ENCODE measurements around the gene CEP290.
"Not testable (repeated sequence)": the region's sequence is repeated elsewhere in the genome, so short reads cannot be mapped to it uniquely, and the experiment has no call there.

CEP290 gene

GRCh38 chr12:88139711-88140110 is 2.2 kb downstream of the CEP290 start:
- not testable (repeated sequence) for DNase-seq

DNA sequence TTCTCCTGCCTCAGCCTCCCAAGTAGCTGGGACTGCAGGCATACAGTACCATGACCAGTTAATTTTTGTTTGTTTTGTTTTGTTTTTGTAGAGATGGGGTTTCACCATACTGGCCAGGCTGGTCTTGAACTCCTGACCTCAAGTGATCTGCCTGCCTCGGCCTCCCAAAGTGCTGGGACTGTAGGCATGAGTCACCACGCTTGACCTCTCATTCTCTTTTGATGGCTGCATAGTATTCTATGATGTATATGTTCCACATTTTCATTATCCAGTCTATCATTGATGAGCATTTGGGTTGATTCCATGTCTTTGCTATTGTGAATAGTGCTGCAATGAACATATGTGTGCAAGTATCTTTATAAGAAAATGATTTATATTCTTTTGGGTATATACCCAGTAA is 8.7 kb downstream of the CEP290 start:
- not testable (repeated sequence) for DNase-seq

DNA sequence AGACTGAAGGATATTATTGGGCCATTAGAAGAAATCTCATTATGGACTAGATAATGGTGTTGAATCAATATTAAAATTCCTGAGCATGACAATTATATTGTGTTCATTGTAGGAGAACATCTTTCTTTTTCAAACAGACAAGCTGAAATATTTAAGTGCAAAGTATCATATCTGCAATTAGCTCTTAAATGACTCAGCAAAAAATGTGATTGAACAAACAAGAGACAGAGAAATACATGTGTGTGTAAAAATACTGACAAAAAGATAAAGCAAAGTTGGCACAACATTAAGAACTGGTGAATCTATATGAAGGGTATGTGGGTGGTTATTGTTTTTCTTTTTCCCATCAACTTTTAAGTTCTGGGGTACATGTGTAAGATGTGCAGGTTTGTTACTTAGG is 9.5 kb downstream of the CEP290 start:
- DNase-seq, result no peak

GRCh38 chr12:88127855-88128254 is 14.0 kb downstream of the CEP290 start:
- no peak for DNase-seq

GRCh38 chr12:88127099-88127498 is 14.8 kb downstream of the CEP290 start:
- no peak for DNase-seq

DNA sequence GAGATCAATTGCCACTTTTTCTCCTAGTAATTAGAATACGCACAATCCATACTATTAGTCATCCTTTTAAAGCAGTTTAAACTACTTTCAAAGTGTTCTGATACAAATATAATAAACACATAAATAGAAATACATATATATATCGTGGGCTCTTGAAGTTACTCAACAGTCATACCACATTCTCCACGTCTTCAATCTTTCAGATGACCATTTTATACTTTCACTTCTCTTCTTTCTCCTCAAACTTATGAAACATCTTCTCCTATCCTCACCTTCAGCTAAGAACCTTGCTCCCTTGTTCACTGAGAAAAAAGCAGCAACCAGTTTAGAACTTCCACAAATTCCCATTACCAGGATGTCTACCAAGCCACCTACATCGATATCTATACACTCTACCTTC is 19.2 kb downstream of the CEP290 start:
- DNase-seq, result no peak

DNA sequence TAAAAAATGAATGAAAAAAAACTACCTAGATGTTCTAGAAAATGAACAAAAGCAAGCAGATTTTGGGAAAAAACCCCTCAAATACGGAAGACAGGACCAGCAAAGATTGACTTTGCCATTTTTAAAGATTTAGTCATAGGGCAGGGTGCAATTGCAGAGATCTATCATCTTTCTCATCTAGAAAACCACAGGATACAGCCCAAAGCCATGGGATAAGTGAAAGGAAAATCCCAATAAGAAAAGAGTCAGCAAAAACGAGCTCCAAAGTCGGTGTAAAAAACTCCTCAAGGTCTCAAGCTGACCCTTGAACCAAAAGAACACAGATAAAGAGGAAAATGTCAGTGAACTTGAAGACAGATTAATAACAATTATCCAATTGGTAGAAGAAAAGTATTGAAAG is 28.0 kb downstream of the CEP290 start:
- no peak for DNase-seq

DNA sequence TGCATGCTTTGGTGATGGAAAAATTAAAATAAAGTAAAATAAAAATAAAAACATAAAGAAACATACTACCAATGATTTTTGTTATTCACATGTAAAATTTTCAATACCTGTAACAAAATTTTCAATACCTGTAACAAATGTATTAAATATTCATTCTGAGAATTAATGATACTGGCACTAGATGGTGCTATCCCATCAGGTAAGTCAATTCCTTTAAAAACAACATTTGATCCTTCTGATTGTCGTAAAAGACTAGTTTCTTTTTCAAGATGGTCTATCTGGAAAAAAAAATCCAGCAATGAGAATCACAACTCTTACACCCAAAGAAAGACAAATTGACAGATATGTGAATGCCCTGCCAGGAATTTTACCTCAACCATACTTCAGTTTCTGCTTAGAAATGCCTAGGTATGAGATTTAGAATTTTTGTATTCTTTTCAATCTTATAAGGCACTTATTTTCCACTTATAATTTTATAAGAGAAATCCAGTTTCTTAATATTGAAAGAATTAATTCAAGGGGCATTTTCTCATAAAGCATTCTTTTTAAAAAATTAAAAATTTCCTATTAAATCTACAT is 30.7 kb downstream of the CEP290 start:
- no peak for DNase-seq

DNA sequence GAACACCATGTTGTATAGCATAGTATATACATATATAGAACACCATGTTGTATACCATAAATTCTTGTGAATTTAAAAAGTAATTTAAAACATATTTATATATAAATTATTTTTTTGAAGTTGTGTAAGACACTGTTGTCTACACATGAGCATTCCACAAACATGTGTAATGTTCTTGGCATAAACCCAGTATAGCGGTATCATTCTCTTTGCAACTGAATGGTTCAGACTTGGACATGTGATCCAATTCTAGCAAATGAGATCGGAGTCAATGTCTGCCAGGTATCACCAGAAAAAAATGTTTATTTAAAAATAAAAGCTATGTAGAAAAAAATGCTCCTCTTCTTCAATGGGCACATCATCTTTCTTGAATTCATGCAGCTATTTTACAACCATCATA is 33.9 kb downstream of the CEP290 start:
- no peak for DNase-seq

DNA sequence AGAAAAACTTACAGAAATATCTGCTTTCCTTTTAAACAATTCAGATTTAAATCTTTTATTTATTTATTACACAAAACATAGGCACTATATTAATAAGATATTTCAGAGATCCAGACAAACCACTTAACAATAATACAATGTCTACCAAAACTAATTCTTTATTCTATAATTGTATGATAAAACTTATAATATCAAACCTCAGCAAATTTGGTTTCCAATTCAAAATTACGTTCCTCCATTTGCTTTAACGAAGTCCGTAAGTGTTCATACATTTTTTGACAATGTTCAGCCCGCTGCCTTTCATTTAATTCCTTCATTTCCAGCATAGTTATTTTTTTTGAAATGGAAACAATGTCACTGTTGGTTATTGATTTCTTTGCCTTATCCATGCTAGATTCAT is 48.3 kb downstream of the CEP290 start:
- no peak for DNase-seq

DNA sequence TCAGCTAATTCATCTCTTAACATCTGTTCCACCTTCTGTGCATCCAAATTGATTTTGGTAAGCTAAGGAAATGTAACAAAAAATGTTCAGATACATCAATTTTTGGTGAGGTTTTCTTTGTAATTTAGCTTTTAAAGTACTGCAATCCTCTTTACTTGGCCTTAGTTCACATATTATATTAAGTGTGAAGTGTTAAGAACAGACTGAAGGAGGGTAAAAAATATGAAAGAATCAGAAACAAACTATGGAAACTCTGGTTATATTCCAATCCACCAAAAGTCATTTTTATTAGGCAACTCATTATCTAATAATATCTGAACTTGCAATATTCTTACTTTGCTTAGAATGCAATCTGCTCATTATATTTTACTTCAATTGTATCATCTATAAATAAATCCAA is 49.1 kb downstream of the CEP290 start:
- DNase-seq, result no peak

DNA sequence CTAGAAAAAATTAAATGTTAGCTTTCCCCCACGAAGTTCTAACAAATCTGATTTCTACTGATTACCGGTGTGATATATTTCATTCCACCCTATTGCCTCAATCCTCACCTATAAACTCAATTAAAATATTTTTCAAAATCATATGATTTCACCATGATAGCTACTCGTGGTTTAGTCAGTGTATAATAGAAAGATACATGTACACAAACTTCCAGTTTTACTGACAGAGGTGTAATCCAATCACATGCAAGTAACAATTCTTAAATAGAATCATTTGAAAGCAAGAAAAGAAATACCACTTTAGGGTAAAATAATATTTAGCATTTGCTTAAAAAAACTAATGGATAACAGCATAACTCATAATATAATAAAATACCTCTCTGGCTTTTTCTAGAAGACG is 57.7 kb downstream of the CEP290 start:
- DNase-seq, result no peak

DNA sequence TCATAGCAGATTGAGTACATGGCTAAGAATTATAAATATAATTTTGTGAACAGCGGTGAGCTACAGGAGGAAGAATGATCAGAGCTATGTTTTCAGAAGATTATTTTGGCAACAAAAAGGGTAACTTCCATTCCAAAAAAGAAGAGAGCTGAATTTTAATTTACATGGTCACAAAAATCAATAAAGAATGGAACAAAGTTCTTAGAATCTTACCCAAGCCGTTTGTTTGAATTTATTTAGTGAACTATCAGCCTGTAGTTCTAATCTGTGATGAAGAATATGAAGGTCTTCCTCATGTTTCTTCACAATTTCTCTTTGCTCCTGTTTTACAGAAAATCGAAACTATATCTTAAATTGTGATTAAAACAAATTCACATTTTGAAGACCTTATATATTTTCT is 58.3 kb downstream of the CEP290 start:
- DNase-seq, result no peak

- DNase-seq, result no peak
These were observed 60.6 kb downstream of the CEP290 start for GRCh38 chr12:88081247-88081646.

GRCh38 chr12:88067301-88067700 is 74.6 kb downstream of the CEP290 start:
- DNase-seq, result no peak

GRCh38 chr12:88063375-88063774 is 78.5 kb downstream of the CEP290 start:
- no peak for DNase-seq

- no peak for DNase-seq
These were observed 79.4 kb downstream of the CEP290 start for GRCh38 chr12:88062474-88062873.

DNA sequence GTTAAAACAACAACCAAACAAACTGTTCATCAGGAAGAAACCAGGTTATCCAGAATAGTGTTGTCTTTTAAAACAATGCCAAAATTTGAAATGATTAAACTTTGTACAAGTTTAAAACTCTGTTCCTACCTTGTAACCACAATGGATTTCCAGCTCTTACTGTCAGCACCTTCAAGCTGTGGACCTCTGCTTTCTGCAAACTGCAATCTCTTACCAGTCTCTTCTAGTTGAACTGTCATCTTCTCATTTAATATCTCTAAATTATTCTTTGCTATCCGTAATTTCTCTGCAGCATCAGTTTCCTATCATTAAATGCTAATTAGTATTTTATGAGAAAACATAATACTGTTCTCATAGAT is 83.2 kb downstream of the CEP290 start:
- DNase-seq, result no peak

GRCh38 chr12:88057994-88058718 is 83.7 kb downstream of the CEP290 start:
- DNase-seq, result no peak

GRCh38 chr12:88056571-88056970 is 85.3 kb downstream of the CEP290 start:
- no peak for DNase-seq

- DNase-seq, result no peak
These were observed 89.2 kb downstream of the CEP290 start for GRCh38 chr12:88052686-88053085.

DNA sequence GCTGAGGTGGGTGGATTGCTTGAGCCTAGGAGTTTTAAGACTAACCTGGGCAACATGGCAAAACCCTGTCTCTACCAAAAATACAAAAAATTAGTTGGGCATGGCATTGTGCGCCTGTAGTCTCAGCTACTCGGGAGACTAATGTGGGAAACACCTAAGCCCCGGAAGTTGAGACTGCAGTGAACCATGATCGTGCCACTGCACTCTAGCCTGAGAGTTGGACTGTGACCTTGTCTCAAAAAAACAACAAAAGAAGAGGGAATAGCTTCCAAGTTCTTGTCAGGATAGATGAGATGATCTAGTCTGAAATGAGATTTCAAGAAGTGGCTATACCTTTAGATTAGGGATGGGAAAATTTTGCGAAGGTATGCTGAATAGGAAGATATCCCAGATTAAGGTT is 97.9 kb downstream of the CEP290 start:
- no peak for DNase-seq

GRCh38 chr12:88037770-88038169 is 104.1 kb downstream of the CEP290 start:
- DNase-seq, result no peak

DNA sequence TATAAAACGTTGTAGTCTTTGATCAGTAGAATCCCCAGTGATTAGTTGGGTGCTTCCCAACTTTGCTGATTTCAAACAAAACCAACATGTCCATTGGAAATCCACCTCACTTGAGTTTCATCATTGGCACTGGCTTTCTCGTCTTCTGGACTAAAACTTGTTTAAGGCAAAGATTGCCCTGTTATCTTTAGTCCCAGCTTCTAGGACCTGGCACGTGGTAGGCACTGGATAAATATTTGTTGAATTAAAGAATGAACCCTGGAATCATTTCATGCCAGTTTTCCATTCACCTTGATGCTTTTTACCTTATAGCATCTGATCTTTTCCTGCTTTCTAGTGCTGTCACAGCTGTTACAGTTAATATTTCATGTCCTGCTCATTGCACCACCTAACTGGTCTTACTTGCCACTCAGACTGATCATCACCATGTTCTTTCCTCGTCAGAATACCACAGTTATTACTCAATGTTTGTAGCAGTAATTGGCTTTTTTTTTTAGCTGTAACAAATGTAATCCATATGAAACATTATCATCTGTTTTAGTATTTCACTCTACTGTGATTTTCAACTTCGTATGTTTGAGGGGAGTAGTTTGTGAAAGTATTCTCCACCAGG is 105.4 kb downstream of the CEP290 start:
- DNase-seq, result no peak

GRCh38 chr12:88035907-88036289 is 106.0 kb downstream of the CEP290 start:
- no peak for DNase-seq

Data from cortex of kidney (tissue), 1 donor.